Memory B cell (primary cell): ENCODE data around the gene CYB561.

Source experiments
- ATAC-seq: fragments of 150-1000 bp; cut with Tn5 transposase; 2 replicates; pipeline ENCODE4 v1.10.0; 2021; ENCODE audit warnings: low read depth, mild to moderate bottlenecking, moderate library complexity
- DNase-seq, 2 donors: peaks; one replicate each; pipeline ENCODE4 v3.0.0; 2022; ENCODE audit warnings: low spot score in 2 of 2
- H3K27ac Mint-ChIP-seq: one replicate; pipeline ENCODE4 v1.8.0; 2022; ENCODE audit warnings: mild to moderate bottlenecking, moderate library complexity, mixed read lengths
- H3K27me3 Mint-ChIP-seq: one replicate; pipeline ENCODE4 v1.8.0; 2022; ENCODE audit warnings: mixed read lengths
- H3K36me3 Mint-ChIP-seq: one replicate; pipeline ENCODE4 v1.8.0; 2022; ENCODE audit warnings: mild to moderate bottlenecking, mixed read lengths
- H3K4me1 Mint-ChIP-seq: one replicate; pipeline ENCODE4 v1.8.0; 2022; ENCODE audit warnings: mixed read lengths
- H3K4me3 Mint-ChIP-seq: one replicate; pipeline ENCODE4 v1.8.0; 2022; ENCODE audit warnings: mild to moderate bottlenecking, moderate library complexity, mixed read lengths
- H3K9me3 Mint-ChIP-seq: one replicate; pipeline ENCODE4 v1.8.0; 2022; ENCODE audit warnings: mixed read lengths

CYB561 gene

GRCh38 chr17:63451150-63451549, 5.0 kb upstream of the CYB561 start:
- no peak for DNase-seq
- H3K4me1 Mint-ChIP-seq: peaks cover 5% of the 10 kb centered on the region
- no peaks in the 10 kb centered on the region for H3K36me3 Mint-ChIP-seq
- H3K27ac Mint-ChIP-seq: no peak overlapping the region
- H3K27me3 Mint-ChIP-seq: peaks cover 2% of the 10 kb centered on the region
- no peak for ATAC-seq
- H3K4me3 Mint-ChIP-seq: no peak overlapping the region
- H3K9me3 Mint-ChIP-seq: no peaks in the 10 kb centered on the region

- Mint-ChIP-seq H3K4me1 (peaks cover 5% of the 10 kb centered on the region), H3K4me3 (no peak overlapping the region), H3K36me3 (no peaks in the 10 kb centered on the region), H3K9me3 (no peaks in the 10 kb centered on the region), H3K27ac (no peak overlapping the region), H3K27me3 (peaks cover 2% of the 10 kb centered on the region)
- ATAC-seq (no peak), DNase-seq (no peak)
Measured at GRCh38 chr17:63450551-63450950, 4.4 kb upstream of the CYB561 start.

GRCh38 chr17:63448655-63449054, 2.5 kb upstream of the CYB561 start:
- H3K4me3 Mint-ChIP-seq: peak overlapping the region; percentile 41
- ATAC-seq: no peak

GRCh38 chr17:63447471-63448009, 1.4 kb upstream of the CYB561 start:
- Mint-ChIP-seq H3K36me3 (no peaks in the 10 kb centered on the region), H3K9me3 (no peaks in the 10 kb centered on the region), H3K27me3 (no peaks in the 10 kb centered on the region), H3K27ac (peak overlapping the region; percentile 94), H3K4me1 (peaks cover 7% of the 10 kb centered on the region), H3K4me3 (peak overlapping the region; percentile 74)
- ATAC-seq: no peak
- no peak for DNase-seq

More at GRCh38 chr17:63448655-63449054, 2.5 kb upstream of the CYB561 start:
- Mint-ChIP-seq H3K36me3 (no peaks in the 10 kb centered on the region), H3K9me3 (no peaks in the 10 kb centered on the region), H3K27ac (no peak overlapping the region), H3K27me3 (no peaks in the 10 kb centered on the region), H3K4me1 (peaks cover 7% of the 10 kb centered on the region)
- DNase-seq: no peak

GRCh38 chr17:63446753-63447470, 806 bp upstream of the CYB561 start:
- no peaks in the 10 kb centered on the region for H3K36me3 Mint-ChIP-seq
- H3K27me3 Mint-ChIP-seq: no peaks in the 10 kb centered on the region
- peak overlapping the region; percentile 94 for H3K27ac Mint-ChIP-seq
- H3K9me3 Mint-ChIP-seq: no peaks in the 10 kb centered on the region
- DNase-seq (peak; percentile 42 to 64), ATAC-seq (peak; percentile 4)
- H3K4me1 Mint-ChIP-seq: peaks cover 7% of the 10 kb centered on the region
- peak overlapping the region; percentile 74 for H3K4me3 Mint-ChIP-seq

- Mint-ChIP-seq H3K27ac (peak overlapping the region; percentile 94), H3K36me3 (no peaks in the 10 kb centered on the region), H3K4me3 (peak overlapping the region; percentile 85), H3K9me3 (no peaks in the 10 kb centered on the region), H3K27me3 (no peaks in the 10 kb centered on the region), H3K4me1 (peaks cover 7% of the 10 kb centered on the region)
- peak; percentile 67 for ATAC-seq
- peak; percentile 63 to 69 for DNase-seq
Measured at GRCh38 chr17:63445571-63445953, 544 bp downstream of the CYB561 start.

GRCh38 chr17:63445065-63445464, 1.0 kb downstream of the CYB561 start:
- Mint-ChIP-seq H3K27me3 (no peaks in the 10 kb centered on the region), H3K27ac (peak overlapping the region; percentile 94), H3K4me3 (peak overlapping the region; percentile 85), H3K36me3 (no peaks in the 10 kb centered on the region), H3K4me1 (peaks cover 11% of the 10 kb centered on the region), H3K9me3 (no peaks in the 10 kb centered on the region)
- DNase-seq (no peak), ATAC-seq (no peak)

- no peak for ATAC-seq
- Mint-ChIP-seq H3K36me3 (no peaks in the 10 kb centered on the region), H3K27ac (peak overlapping the region; percentile 94), H3K27me3 (no peaks in the 10 kb centered on the region), H3K4me3 (peak overlapping the region; percentile 85), H3K4me1 (peaks cover 17% of the 10 kb centered on the region), H3K9me3 (no peaks in the 10 kb centered on the region)
- no peak for DNase-seq
Measured at GRCh38 chr17:63444457-63444856, 1.6 kb downstream of the CYB561 start.

GRCh38 chr17:63443053-63443452, 3.1 kb downstream of the CYB561 start:
- Mint-ChIP-seq H3K27ac (no peak overlapping the region), H3K9me3 (no peaks in the 10 kb centered on the region), H3K36me3 (no peaks in the 10 kb centered on the region), H3K27me3 (no peaks in the 10 kb centered on the region), H3K4me3 (no peak overlapping the region), H3K4me1 (peaks cover 17% of the 10 kb centered on the region)
- no peak for ATAC-seq
- DNase-seq: no peak

- Mint-ChIP-seq H3K9me3 (no peaks in the 10 kb centered on the region), H3K27me3 (no peaks in the 10 kb centered on the region), H3K4me3 (no peak overlapping the region), H3K27ac (no peak overlapping the region), H3K4me1 (peaks cover 17% of the 10 kb centered on the region), H3K36me3 (no peaks in the 10 kb centered on the region)
- DNase-seq: no peak
- ATAC-seq: no peak
Measured at GRCh38 chr17:63442549-63443035, 3.5 kb downstream of the CYB561 start.

- H3K27ac Mint-ChIP-seq: no peak overlapping the region
- H3K36me3 Mint-ChIP-seq: no peaks in the 10 kb centered on the region
- no peak for DNase-seq
- peaks cover 15% of the 10 kb centered on the region for H3K4me1 Mint-ChIP-seq
- no peaks in the 10 kb centered on the region for H3K27me3 Mint-ChIP-seq
- ATAC-seq: no peak
- no peak overlapping the region for H3K4me3 Mint-ChIP-seq
- no peaks in the 10 kb centered on the region for H3K9me3 Mint-ChIP-seq
Measured at GRCh38 chr17:63442074-63442473, 4.0 kb downstream of the CYB561 start.

- Mint-ChIP-seq H3K9me3 (no peaks in the 10 kb centered on the region), H3K27me3 (no peaks in the 10 kb centered on the region), H3K36me3 (no peaks in the 10 kb centered on the region), H3K4me3 (no peak overlapping the region), H3K27ac (no peak overlapping the region), H3K4me1 (peaks cover 12% of the 10 kb centered on the region)
- DNase-seq (no peak), ATAC-seq (no peak)
Measured at GRCh38 chr17:63441654-63442053, 4.5 kb downstream of the CYB561 start.

GRCh38 chr17:63440770-63441335, 5.3 kb downstream of the CYB561 start:
- Mint-ChIP-seq H3K4me3 (no peak overlapping the region), H3K27ac (peak overlapping the region; percentile 73), H3K27me3 (no peaks in the 10 kb centered on the region), H3K36me3 (no peaks in the 10 kb centered on the region), H3K9me3 (no peaks in the 10 kb centered on the region), H3K4me1 (peaks cover 12% of the 10 kb centered on the region)
- DNase-seq (no peak), ATAC-seq (no peak)

GRCh38 chr17:63440127-63440769, 5.9 kb downstream of the CYB561 start:
- ATAC-seq (no peak), DNase-seq (no peak)
- H3K27me3 Mint-ChIP-seq: no peaks in the 10 kb centered on the region
- no peaks in the 10 kb centered on the region for H3K36me3 Mint-ChIP-seq
- H3K27ac Mint-ChIP-seq: peak overlapping the region; percentile 73
- no peaks in the 10 kb centered on the region for H3K9me3 Mint-ChIP-seq
- peaks cover 12% of the 10 kb centered on the region for H3K4me1 Mint-ChIP-seq
- H3K4me3 Mint-ChIP-seq: peak overlapping the region; percentile 33
